HCT116 (cell line): ENCODE measurements around the gene BLCAP. TPM values are rescaled to one million over a fixed set of nuclear protein-coding genes. Genes with fewer than 3 reads are reported as not detected.
"Not testable (repeated sequence)": the region's sequence is repeated elsewhere in the genome, so short reads cannot be mapped to it uniquely, and the experiment has no call there.

ENCODE experiments used
- ATAC-seq: fragments of 200-7000 bp; cut with Tn5 transposase; 2 replicates; pipeline ENCODE4 v1.9.1; 2020; ENCODE audit warnings: mild to moderate bottlenecking, moderate library complexity
- BruUV-seq: library from RNA; stranded (reverse); fragments of 400-500 nt; replicated peaks from 2 replicates; lab custom pipeline; 2021; lab: Mats Ljungman, UMichigan
- CTCF ChIA-PET: fragments of 300-600 bp; sonication (Branson Sonifier 250); formaldehyde crosslinking; loops from one replicate; lab custom pipeline; 2021; ENCODE audit warnings: antibody characterized with exemption; lab: Charles Lee
- POLR2A ChIA-PET: fragments of 300-600, 350-600 bp; sonication (Branson Sonifier 250); formaldehyde crosslinking; loops from one replicate; lab custom pipeline; 2021; ENCODE audit warnings: antibody characterized with exemption; lab: Charles Lee
- RAD21 ChIA-PET, 2 experiments: fragments of 300-600 bp; sonication (Branson Sonifier 250); formaldehyde crosslinking; loops; one replicate each; lab custom pipeline; 2023; ENCODE audit warnings: low total read pairs in 2 of 2; ENCODE audit not compliant: uncharacterized antibody in 2 of 2, unreplicated experiment in 2 of 2, low non-redundant PET in 1 of 2; lab: Charles Lee
- DNase-seq: peaks from one replicate; pipeline ENCODE4 v3.0.0-alpha.2; 2010; ENCODE audit warnings: low read depth, low spot score
- H2AFZ ChIP-seq: fragments of 200-600 bp; shearing (Covaris generic), sonication (generic); 2 replicates; pipeline ENCODE4 v1.6.1; 2017; ENCODE audit warnings: low read depth, mixed run types, mixed read lengths, antibody characterized with exemption, low read length; ENCODE audit not compliant: poor library complexity, severe bottlenecking
- H3K27ac ChIP-seq: 2 replicates; pipeline ENCODE4 v1.5.1; 2012; ENCODE audit warnings: low read depth, low read length
- H3K27me3 ChIP-seq: fragments of 200-600 bp; sonication (generic); 2 replicates; pipeline ENCODE4 v1.6.1; 2016; ENCODE audit warnings: mixed run types, low read length, mixed read lengths; ENCODE audit not compliant: insufficient read depth
- H3K36me3 ChIP-seq, 2 experiments: fragments of 200-500 bp in 1 of 2; fragments of 200-600 bp in 1 of 2; sonication (Bioruptor generic) in 1 of 2; sonication (generic) in 1 of 2; 2 replicates each; pipeline versions ENCODE4 v1.5.1 to v1.6.1; 2014 to 2016; ENCODE audit warnings: low read length in 2 of 2, inconsistent platforms in 1 of 2, mixed read lengths in 1 of 2, mixed run types in 1 of 2; ENCODE audit not compliant: insufficient read depth in 2 of 2, control insufficient read depth in 1 of 2
- H3K4me1 ChIP-seq, 2 experiments: fragments of 200-600 bp in 1 of 2; sonication (generic) in 1 of 2; 2 replicates each; pipeline versions ENCODE4 v1.5.1 to v1.6.1; 2012 to 2017; ENCODE audit warnings: low read length in 2 of 2, inconsistent platforms in 1 of 2, mild to moderate bottlenecking in 1 of 2, mixed read lengths in 1 of 2, mixed run types in 1 of 2, moderate library complexity in 1 of 2; ENCODE audit not compliant: insufficient read depth in 2 of 2, control insufficient read depth in 1 of 2
- H3K4me2 ChIP-seq: fragments of 200-600 bp; sonication (generic); 2 replicates; pipeline ENCODE4 v1.6.1; 2017; ENCODE audit warnings: mixed run types, low read length, mixed read lengths
- H3K4me3 ChIP-seq, 2 experiments: fragments of 200-600 bp in 1 of 2; sonication (generic) in 1 of 2; replicated peaks in 1 of 2; 2 replicates each; pipeline ENCODE4 v1.5.1; 2011 to 2016; ENCODE audit warnings: low read length in 2 of 2, control low read depth in 1 of 2, low read depth in 1 of 2, mild to moderate bottlenecking in 1 of 2, mixed read lengths in 1 of 2, mixed run types in 1 of 2
- H3K79me2 ChIP-seq: fragments of 200-600 bp; sonication (generic); 2 replicates; pipeline ENCODE4 v1.6.1; 2017; ENCODE audit warnings: mild to moderate bottlenecking, mixed run types, low read length, moderate library complexity, mixed read lengths; ENCODE audit not compliant: insufficient read depth
- H3K9ac ChIP-seq: fragments of 200-600 bp; sonication (generic); 2 replicates; pipeline ENCODE4 v1.6.1; 2016; ENCODE audit warnings: low read length, mixed read lengths
- H3K9me2 ChIP-seq: fragments of 200-600 bp; sonication (generic), shearing (Covaris generic); 2 replicates; pipeline ENCODE4 v1.6.1; 2017; ENCODE audit warnings: mixed run types, mild to moderate bottlenecking, moderate library complexity; ENCODE audit not compliant: insufficient read depth
- H3K9me3 ChIP-seq, 2 experiments: fragments of 200-500 bp in 1 of 2; fragments of 200-600 bp in 1 of 2; sonication (Bioruptor generic) in 1 of 2; sonication (generic) in 1 of 2; 2 replicates each; pipeline ENCODE4 v1.6.1; 2014 to 2017; ENCODE audit warnings: low read length in 2 of 2, mixed read lengths in 2 of 2, inconsistent platforms in 1 of 2, low read depth in 1 of 2, mild to moderate bottlenecking in 1 of 2, mixed run types in 1 of 2, moderate library complexity in 1 of 2; ENCODE audit not compliant: control insufficient read depth in 1 of 2, insufficient read depth in 1 of 2
- H4K20me1 ChIP-seq: fragments of 200-600 bp; sonication (generic), shearing (Covaris generic); 2 replicates; pipeline ENCODE4 v1.6.1; 2017; ENCODE audit warnings: mixed run types, mild to moderate bottlenecking, moderate library complexity; ENCODE audit not compliant: insufficient read depth
- CBX3 ChIP-seq: IDR thresholded peaks from 2 replicates; pipeline ENCODE4 v1.6.1; 2012; ENCODE audit warnings: low read depth
- CEBPB ChIP-seq: IDR thresholded peaks from 2 replicates; pipeline ENCODE4 v1.6.1; 2012; ENCODE audit warnings: low read depth
- EGR1 ChIP-seq: IDR thresholded peaks from 2 replicates; pipeline ENCODE4 v1.6.1; 2012; ENCODE audit warnings: low read depth
- EZH2 ChIP-seq: fragments of 200-600 bp; sonication (generic); IDR thresholded peaks from 2 replicates; pipeline ENCODE4 v1.6.1; 2017; ENCODE audit warnings: antibody characterized with exemption, mixed run types
- EZH2phosphoT487 ChIP-seq: fragments of 200-600 bp; IDR thresholded peaks from 2 replicates; pipeline ENCODE4 v1.6.1; 2018; ENCODE audit warnings: antibody characterized with exemption, borderline replicate concordance
- POLR2A ChIP-seq: IDR thresholded peaks from 2 replicates; pipeline ENCODE4 v1.7.0; 2011; ENCODE audit warnings: borderline replicate concordance; ENCODE audit not compliant: insufficient read depth, insufficient read length; ENCODE audit errors: extremely low read depth
- POLR2AphosphoS5 ChIP-seq: IDR thresholded peaks from 2 replicates; pipeline ENCODE4 v1.6.1; 2011; ENCODE audit warnings: mild to moderate bottlenecking, low read depth, low read length, moderate library complexity
- RAD21 ChIP-seq: IDR thresholded peaks from 2 replicates; pipeline ENCODE4 v1.6.1; 2012; ENCODE audit warnings: low read depth, mild to moderate bottlenecking
- SP1 ChIP-seq: IDR thresholded peaks from 2 replicates; pipeline ENCODE4 v1.6.1; 2012; ENCODE audit warnings: low read depth
- SRF ChIP-seq: IDR thresholded peaks from 2 replicates; pipeline ENCODE4 v1.6.1; 2012; ENCODE audit warnings: low read depth
- YY1 ChIP-seq: IDR thresholded peaks from 2 replicates; pipeline ENCODE4 v1.6.1; 2011; ENCODE audit warnings: low read length, low read depth, moderate library complexity, mild to moderate bottlenecking; ENCODE audit not compliant: insufficient replicate concordance; ENCODE audit errors: extremely low read depth
- ZFX ChIP-seq: fragments of 450-650 bp; IDR thresholded peaks from 2 replicates; pipeline ENCODE4 v1.6.1; 2017
- ZNF274 ChIP-seq: fragments of 200-500 bp; sonication (Bioruptor generic); IDR thresholded peaks from 2 replicates; pipeline ENCODE4 v1.6.1; 2014; ENCODE audit warnings: mild to moderate bottlenecking, low read depth, low read length, inconsistent platforms
- intact Hi-C: fragments of 100-400 bp; cut with micrococcal nuclease; formaldehyde crosslinking; loops from 2 replicates; pipeline ENCODE4 v1.10.0; 2022
- total RNA-seq: library from RNA; stranded (reverse); gene quantifications from one replicate; pipeline ENCODE4 v1.2.1, GENCODE V29; 2021; ENCODE audit not compliant: unreplicated experiment
- TF ChIP-seq, protein P1 (sequence below): IDR thresholded peaks from 2 replicates; pipeline ENCODE4 v1.6.1; 2012
- TF ChIP-seq, protein P2 (sequence below): IDR thresholded peaks from 2 replicates; pipeline ENCODE4 v1.6.1; 2012
- TF ChIP-seq, protein P3 (sequence below): IDR thresholded peaks from 2 replicates; pipeline ENCODE4 v1.6.1; 2011; ENCODE audit warnings: mild to moderate bottlenecking, low read length, moderate library complexity; ENCODE audit not compliant: insufficient replicate concordance; ENCODE audit errors: extremely low read depth
- TF ChIP-seq, protein P4 (sequence below), 3 experiments: fragments of 200-600 bp in 1 of 3; sonication (generic) in 1 of 3; IDR thresholded peaks in 2 of 3; conservative IDR thresholded peaks in 1 of 3; 2 replicates each; pipeline ENCODE4 v1.5.1; 2012 to 2017; ENCODE audit warnings: low read depth in 2 of 3, low read length in 2 of 3, antibody characterized with exemption in 1 of 3, borderline replicate concordance in 1 of 3, control low read depth in 1 of 3, mild to moderate bottlenecking in 1 of 3, mixed read lengths in 1 of 3, mixed run types in 1 of 3, moderate library complexity in 1 of 3; ENCODE audit not compliant: insufficient read depth in 1 of 3

BLCAP gene
- total RNA-seq, 1 experiment from 2014 or later = 27.5 TPM

DNA sequence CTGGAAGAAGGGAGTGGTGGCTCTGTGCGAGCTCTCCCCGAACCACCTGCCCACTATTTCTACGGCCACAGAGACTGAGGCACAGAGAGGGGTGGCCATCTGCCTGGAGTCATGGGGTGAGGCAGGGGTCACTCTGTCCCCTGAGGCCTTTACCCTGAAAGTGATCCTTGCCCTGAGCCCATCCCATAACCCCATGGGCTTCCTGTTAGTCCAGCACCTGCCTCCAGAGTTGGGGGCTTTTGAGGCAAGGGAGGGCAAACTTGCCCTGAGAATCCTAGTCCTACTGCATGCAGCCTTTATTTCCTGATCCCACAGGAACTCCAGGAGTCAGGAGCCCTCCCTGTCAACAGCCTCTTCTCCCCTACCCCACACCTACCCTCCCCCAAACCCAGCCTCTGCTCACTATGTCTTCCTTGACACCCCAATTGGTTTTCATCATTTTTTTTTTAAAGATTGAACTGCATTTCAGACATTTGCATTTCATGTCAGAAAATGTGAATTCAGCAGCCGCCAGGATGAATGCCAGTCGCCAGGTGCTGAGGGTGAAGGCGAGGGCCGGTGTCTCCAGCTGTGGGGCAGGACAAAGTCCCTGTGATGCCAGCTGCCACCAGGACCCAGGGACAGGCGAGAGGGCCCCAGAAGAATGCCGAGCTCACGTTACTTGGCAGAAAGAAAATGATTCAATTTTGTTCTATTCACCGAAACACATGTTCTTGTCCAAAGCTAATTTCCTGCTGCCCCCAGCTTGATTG lies 54.3 kb downstream of the BLCAP start:
- no peak overlapping the region for H3K4me3 ChIP-seq
- ChIA-PET CTCF (no interaction called here), POLR2A (no interaction called here), RAD21 (no interaction called here)
- no peaks in the 10 kb centered on the region for H3K9me3 ChIP-seq
- H3K4me2 ChIP-seq = no peak overlapping the region
- H4K20me1 ChIP-seq = no peaks in the 10 kb centered on the region
- H3K36me3 ChIP-seq = no peaks in the 10 kb centered on the region
- ATAC-seq (no peak), DNase-seq (no peak)
- peaks cover 41% of the 10 kb centered on the region for H3K27me3 ChIP-seq
- no peaks in the 10 kb centered on the region for H3K4me1 ChIP-seq
- no peaks in the 10 kb centered on the region for H3K9me2 ChIP-seq
- intact Hi-C loops = no loop called here
- no peaks in the 10 kb centered on the region for H3K79me2 ChIP-seq
- TF ChIP-seq EGR1 (no peak), EZH2phosphoT487 (no peak), POLR2AphosphoS5 (no peak), CBX3 (no peak), SRF (no peak), YY1 (no peak), ZNF274 (no peak), ZFX (no peak), EZH2 (no peak), RAD21 (no peak), POLR2A (no peak), CEBPB (no peak), SP1 (no peak)
- TF ChIP-seq, protein P1, sequence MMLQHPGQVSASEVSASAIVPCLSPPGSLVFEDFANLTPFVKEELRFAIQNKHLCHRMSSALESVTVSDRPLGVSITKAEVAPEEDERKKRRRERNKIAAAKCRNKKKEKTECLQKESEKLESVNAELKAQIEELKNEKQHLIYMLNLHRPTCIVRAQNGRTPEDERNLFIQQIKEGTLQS = no peak
- TF ChIP-seq, protein P2, sequence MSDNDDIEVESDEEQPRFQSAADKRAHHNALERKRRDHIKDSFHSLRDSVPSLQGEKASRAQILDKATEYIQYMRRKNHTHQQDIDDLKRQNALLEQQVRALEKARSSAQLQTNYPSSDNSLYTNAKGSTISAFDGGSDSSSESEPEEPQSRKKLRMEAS = no peak
- TF ChIP-seq, protein P3, sequence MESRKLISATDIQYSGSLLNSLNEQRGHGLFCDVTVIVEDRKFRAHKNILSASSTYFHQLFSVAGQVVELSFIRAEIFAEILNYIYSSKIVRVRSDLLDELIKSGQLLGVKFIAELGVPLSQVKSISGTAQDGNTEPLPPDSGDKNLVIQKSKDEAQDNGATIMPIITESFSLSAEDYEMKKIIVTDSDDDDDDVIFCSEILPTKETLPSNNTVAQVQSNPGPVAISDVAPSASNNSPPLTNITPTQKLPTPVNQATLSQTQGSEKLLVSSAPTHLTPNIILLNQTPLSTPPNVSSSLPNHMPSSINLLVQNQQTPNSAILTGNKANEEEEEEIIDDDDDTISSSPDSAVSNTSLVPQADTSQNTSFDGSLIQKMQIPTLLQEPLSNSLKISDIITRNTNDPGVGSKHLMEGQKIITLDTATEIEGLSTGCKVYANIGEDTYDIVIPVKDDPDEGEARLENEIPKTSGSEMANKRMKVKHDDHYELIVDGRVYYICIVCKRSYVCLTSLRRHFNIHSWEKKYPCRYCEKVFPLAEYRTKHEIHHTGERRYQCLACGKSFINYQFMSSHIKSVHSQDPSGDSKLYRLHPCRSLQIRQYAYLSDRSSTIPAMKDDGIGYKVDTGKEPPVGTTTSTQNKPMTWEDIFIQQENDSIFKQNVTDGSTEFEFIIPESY = no peak
- TF ChIP-seq, protein P4, sequence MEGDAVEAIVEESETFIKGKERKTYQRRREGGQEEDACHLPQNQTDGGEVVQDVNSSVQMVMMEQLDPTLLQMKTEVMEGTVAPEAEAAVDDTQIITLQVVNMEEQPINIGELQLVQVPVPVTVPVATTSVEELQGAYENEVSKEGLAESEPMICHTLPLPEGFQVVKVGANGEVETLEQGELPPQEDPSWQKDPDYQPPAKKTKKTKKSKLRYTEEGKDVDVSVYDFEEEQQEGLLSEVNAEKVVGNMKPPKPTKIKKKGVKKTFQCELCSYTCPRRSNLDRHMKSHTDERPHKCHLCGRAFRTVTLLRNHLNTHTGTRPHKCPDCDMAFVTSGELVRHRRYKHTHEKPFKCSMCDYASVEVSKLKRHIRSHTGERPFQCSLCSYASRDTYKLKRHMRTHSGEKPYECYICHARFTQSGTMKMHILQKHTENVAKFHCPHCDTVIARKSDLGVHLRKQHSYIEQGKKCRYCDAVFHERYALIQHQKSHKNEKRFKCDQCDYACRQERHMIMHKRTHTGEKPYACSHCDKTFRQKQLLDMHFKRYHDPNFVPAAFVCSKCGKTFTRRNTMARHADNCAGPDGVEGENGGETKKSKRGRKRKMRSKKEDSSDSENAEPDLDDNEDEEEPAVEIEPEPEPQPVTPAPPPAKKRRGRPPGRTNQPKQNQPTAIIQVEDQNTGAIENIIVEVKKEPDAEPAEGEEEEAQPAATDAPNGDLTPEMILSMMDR (IDR thresholded peaks at IDR 0.05 in 2 of 3, conservative IDR thresholded peaks at IDR 0.05 in 1 of 3; ENCODE audit: borderline replicate concordance in 1 of 3, insufficient read depth in 1 of 3, low read depth in 2 of 3, low read length in 2 of 3) = no peak
- TF ChIP-seq, all 23 proteins: peak for 0
- Histone ChIP-seq H3K9ac (no peak overlapping the region), H2AFZ (no peak overlapping the region), H3K27ac (no peak overlapping the region)
- no TSS peak for BruUV-seq

DNA sequence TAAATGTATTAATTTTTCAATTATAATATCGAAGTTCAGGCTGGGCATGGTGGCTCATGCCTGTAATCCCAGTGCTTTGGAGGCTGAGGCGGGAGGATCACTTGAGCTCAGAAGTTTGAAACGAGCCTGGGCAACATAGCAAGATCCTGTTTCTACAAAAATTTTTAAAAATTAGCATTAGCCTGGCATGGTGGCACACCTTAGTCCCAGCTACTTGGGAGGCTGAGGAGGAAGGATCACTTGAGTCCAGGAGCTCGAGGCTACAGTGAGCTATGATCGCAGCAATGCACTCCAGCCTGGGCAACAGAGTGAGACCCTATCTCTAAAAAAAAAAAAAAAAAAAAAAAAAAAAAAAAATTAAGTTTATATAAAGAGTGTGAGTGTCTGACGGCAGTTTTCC lies 55.2 kb downstream of the BLCAP start:
- DNase-seq, CTCF ChIA-PET, intact Hi-C loops, H3K4me3 ChIP-seq, H3K9me3 ChIP-seq, H4K20me1 ChIP-seq, RAD21 ChIA-PET, H3K36me3 ChIP-seq, BruUV-seq, H3K4me1 ChIP-seq, H3K79me2 ChIP-seq, H3K9ac ChIP-seq, POLR2A ChIA-PET, H3K27ac ChIP-seq, ATAC-seq, H3K9me2 ChIP-seq, H2AFZ ChIP-seq, H3K4me2 ChIP-seq: not testable (repeated sequence)
- H3K27me3 ChIP-seq = peaks cover 36% of the 10 kb centered on the region
